ENCODE measurements around the gene QRICH1.

QRICH1 gene

GRCh38 chr3:49093853-49094767 is at the start of gene QRICH1:
QRICH1 (minus strand) TSS chr3:49094071; CDS start chr3:49077017, 17,054 bp downstream.
- TF ChIP-seq CTCF (IDR thresholded peaks at IDR 0.05; ENCODE audit: low read depth, low read length, missing control alignments): peak; percentile 63
- DNase-seq (ENCODE audit: extremely low read depth, low read depth): peak; percentile 97
- H3K4me3 ChIP-seq (replicated peaks; ENCODE audit: low read depth, low read length): peak within 1 kb of the TSS; percentile 84

- no peak overlapping the region for H3K4me3 ChIP-seq (replicated peaks; ENCODE audit: low read depth, low read length)
- TF ChIP-seq CTCF (IDR thresholded peaks at IDR 0.05; ENCODE audit: low read depth, low read length, missing control alignments): no peak
- DNase-seq (ENCODE audit: extremely low read depth, low read depth): no peak
Measured at GRCh38 chr3:49140080-49140479, 46.2 kb upstream of the QRICH1 start.

GRCh38 chr3:49135499-49135898 is 41.6 kb upstream of the QRICH1 start:
- no peak overlapping the region for H3K4me3 ChIP-seq (replicated peaks; ENCODE audit: low read depth, low read length)
- DNase-seq (ENCODE audit: extremely low read depth, low read depth): no peak
- TF ChIP-seq CTCF (IDR thresholded peaks at IDR 0.05; ENCODE audit: low read depth, low read length, missing control alignments): no peak

GRCh38 chr3:49134471-49135265 is 40.8 kb upstream of the QRICH1 start:
- no peak overlapping the region for H3K4me3 ChIP-seq (replicated peaks; ENCODE audit: low read depth, low read length)
- no peak for DNase-seq (ENCODE audit: extremely low read depth, low read depth)
- TF ChIP-seq CTCF (IDR thresholded peaks at IDR 0.05; ENCODE audit: low read depth, low read length, missing control alignments): no peak

GRCh38 chr3:49133226-49133951 is 39.5 kb upstream of the QRICH1 start:
- DNase-seq (ENCODE audit: extremely low read depth, low read depth): peak; percentile 66
- TF ChIP-seq CTCF (IDR thresholded peaks at IDR 0.05; ENCODE audit: low read depth, low read length, missing control alignments): no peak
- peak overlapping the region; percentile 81 for H3K4me3 ChIP-seq (replicated peaks; ENCODE audit: low read depth, low read length)

- peak within 1 kb of the TSS; percentile 81 for H3K4me3 ChIP-seq (replicated peaks; ENCODE audit: low read depth, low read length)
- peak; percentile 40 for DNase-seq (ENCODE audit: extremely low read depth, low read depth)
- TF ChIP-seq CTCF (IDR thresholded peaks at IDR 0.05; ENCODE audit: low read depth, low read length, missing control alignments): peak; percentile 20
Measured at GRCh38 chr3:49132437-49133225, 38.8 kb upstream of the QRICH1 start, which contains the start of gene LAMB2. LAMB2 (minus strand) TSS chr3:49133050; CDS start chr3:49132867, 183 bp downstream.
